ENCODE data around the gene VAX1.

DNA sequence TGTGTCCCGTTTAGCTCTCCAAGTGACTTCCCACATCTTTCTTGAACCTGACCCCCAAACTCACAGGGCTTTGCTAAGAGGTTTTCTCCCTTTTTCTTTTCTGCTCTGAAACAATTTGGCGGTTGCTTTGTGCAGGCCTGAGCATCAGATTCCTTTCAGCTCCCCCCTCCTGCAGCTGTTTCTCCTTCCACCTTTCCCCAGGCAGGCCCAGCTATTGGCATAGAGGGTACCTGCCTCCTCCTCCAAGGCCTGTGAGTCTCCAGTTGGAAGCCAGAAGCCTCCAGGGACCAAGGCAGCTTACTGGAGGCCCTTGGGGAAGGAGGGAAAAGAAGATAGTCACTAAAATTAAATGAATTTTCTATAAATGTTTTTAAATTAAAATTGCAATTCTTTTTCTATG, 7.7 kb downstream of the VAX1 start:
- TF ChIP-seq CTCF (IDR thresholded peaks at IDR 0.05) (no peak), EP300 (IDR thresholded peaks at IDR 0.05) (no peak)
